Astrocyte (in vitro differentiated cells and primary cell): ENCODE measurements around the gene RGS9. TPM values are rescaled to one million over a fixed set of nuclear protein-coding genes. Genes with fewer than 3 reads are reported as not detected.

Experiments
- DNase-seq: peaks from one replicate; pipeline ENCODE4 v3.0.0-alpha.2; 2010; ENCODE audit warnings: low read depth
- FAIRE-seq: peaks from 2 replicates; lab custom pipeline; 2011; peaks lifted over from hg19 to GRCh38; lab: Jason Lieb, UNC
- H2AFZ ChIP-seq: 2 replicates; pipeline ENCODE4 v1.6.0; 2012; ENCODE audit warnings: low read depth, low read length, inconsistent platforms
- H3K27ac ChIP-seq: 2 replicates; pipeline ENCODE4 v1.5.1; 2011; ENCODE audit warnings: low read depth, low read length, inconsistent platforms
- H3K27me3 ChIP-seq: 2 replicates; pipeline ENCODE4 v1.6.0; 2011; ENCODE audit warnings: low read length, inconsistent platforms; ENCODE audit not compliant: insufficient read depth
- H3K36me3 ChIP-seq: 2 replicates; pipeline ENCODE4 v1.5.1; 2011; ENCODE audit warnings: low read length, inconsistent platforms; ENCODE audit not compliant: insufficient read depth
- H3K4me1 ChIP-seq: 2 replicates; pipeline ENCODE4 v1.5.1; 2011; ENCODE audit warnings: low read length, inconsistent platforms; ENCODE audit not compliant: insufficient read depth
- H3K4me2 ChIP-seq: 2 replicates; pipeline ENCODE4 v1.6.0; 2012; ENCODE audit warnings: low read length, inconsistent platforms
- H3K4me3 ChIP-seq: 2 replicates; pipeline ENCODE4 v1.5.1; 2011; ENCODE audit warnings: low read depth, mild to moderate bottlenecking, low read length, inconsistent platforms; ENCODE audit not compliant: insufficient read depth
- H3K79me2 ChIP-seq: 2 replicates; pipeline ENCODE4 v1.6.0; 2012; ENCODE audit warnings: mild to moderate bottlenecking, low read length, inconsistent platforms; ENCODE audit not compliant: insufficient read depth
- H3K9ac ChIP-seq: 2 replicates; pipeline ENCODE4 v1.6.0; 2012; ENCODE audit warnings: mild to moderate bottlenecking, low read length, inconsistent platforms
- H3K9me3 ChIP-seq: 2 replicates; pipeline ENCODE4 v1.5.1; 2012; ENCODE audit warnings: low read depth, mild to moderate bottlenecking, low read length, inconsistent platforms; ENCODE audit not compliant: insufficient read depth
- H4K20me1 ChIP-seq: 2 replicates; pipeline ENCODE4 v1.6.0; 2012; ENCODE audit warnings: low read length, inconsistent platforms; ENCODE audit not compliant: insufficient read depth
- H3K27ac Mint-ChIP-seq: one replicate; pipeline ENCODE4 v1.8.0; 2021; ENCODE audit warnings: mild to moderate bottlenecking, mixed read lengths; ENCODE audit not compliant: unreplicated experiment
- H3K27me3 Mint-ChIP-seq: one replicate; pipeline ENCODE4 v1.8.0; 2021; ENCODE audit warnings: low read depth, mixed read lengths; ENCODE audit not compliant: unreplicated experiment
- H3K36me3 Mint-ChIP-seq: one replicate; pipeline ENCODE4 v1.8.0; 2021; ENCODE audit warnings: low read depth, mixed read lengths; ENCODE audit not compliant: unreplicated experiment
- H3K4me1 Mint-ChIP-seq: one replicate; pipeline ENCODE4 v1.8.0; 2021; ENCODE audit warnings: low read depth, mixed read lengths; ENCODE audit not compliant: unreplicated experiment
- H3K4me3 Mint-ChIP-seq: one replicate; pipeline ENCODE4 v1.8.0; 2021; ENCODE audit warnings: mild to moderate bottlenecking, moderate library complexity, mixed read lengths; ENCODE audit not compliant: unreplicated experiment
- H3K9me3 Mint-ChIP-seq: one replicate; pipeline ENCODE4 v1.8.0; 2021; ENCODE audit warnings: mild to moderate bottlenecking, mixed read lengths; ENCODE audit not compliant: unreplicated experiment
- CTCF ChIP-seq: IDR thresholded peaks from 2 replicates; pipeline ENCODE4 v1.5.1; 2011; ENCODE audit warnings: low read depth, mild to moderate bottlenecking, inconsistent platforms, low read length, moderate library complexity; ENCODE audit not compliant: insufficient read depth
- EZH2 ChIP-seq: IDR thresholded peaks from 2 replicates; pipeline ENCODE4 v1.6.1; 2012; ENCODE audit warnings: mild to moderate bottlenecking, low read length, inconsistent platforms; ENCODE audit not compliant: insufficient read depth
- total RNA-seq: library from RNA; stranded (reverse); gene quantifications from 2 replicates; pipeline ENCODE4 v1.2.1, GENCODE V29; 2021

Gene RGS9
- total RNA-seq, 1 donor from 2014 or later: 9.4 TPM

DNA sequence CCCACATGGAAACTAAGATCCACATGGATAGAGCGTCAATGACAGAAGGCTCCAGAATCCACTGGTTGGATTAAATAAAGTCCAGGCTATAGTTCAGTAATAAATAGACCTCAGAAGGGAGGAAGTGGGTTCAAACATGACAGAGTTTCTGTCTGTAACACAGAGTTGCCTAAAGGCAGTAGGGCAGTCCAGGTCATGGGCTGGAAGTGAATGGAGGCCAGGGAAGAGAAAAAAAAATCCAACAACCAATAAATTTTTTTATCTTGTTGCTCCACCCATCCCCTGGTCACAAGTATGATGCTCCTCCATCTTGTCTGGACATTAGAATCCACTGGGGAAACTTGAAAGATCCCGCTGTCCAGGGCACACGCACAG is 92.4 kb downstream of the RGS9 start:
- H3K4me1 ChIP-seq: peaks cover 10% of the 10 kb centered on the region
- H3K27me3 Mint-ChIP-seq: peaks cover 7% of the 10 kb centered on the region
- no peak for FAIRE-seq
- no peak overlapping the region for H3K4me2 ChIP-seq
- no peaks in the 10 kb centered on the region for H4K20me1 ChIP-seq
- no peak overlapping the region for H3K4me3 Mint-ChIP-seq
- no peak overlapping the region for H3K27ac ChIP-seq
- H3K9ac ChIP-seq: no peak overlapping the region
- no peaks in the 10 kb centered on the region for H3K36me3 Mint-ChIP-seq
- no peak for TF ChIP-seq EZH2
- H3K9me3 ChIP-seq: no peaks in the 10 kb centered on the region
- peak overlapping the region; percentile 19 for H3K27ac Mint-ChIP-seq
- no peak for DNase-seq
- H2AFZ ChIP-seq: no peak overlapping the region
- no peaks in the 10 kb centered on the region for H3K79me2 ChIP-seq
- H3K27me3 ChIP-seq: peaks cover 10% of the 10 kb centered on the region
- peaks cover 18% of the 10 kb centered on the region for H3K4me1 Mint-ChIP-seq
- H3K9me3 Mint-ChIP-seq: peaks cover 2% of the 10 kb centered on the region
- H3K4me3 ChIP-seq: no peak overlapping the region
- H3K36me3 ChIP-seq: no peaks in the 10 kb centered on the region

DNA sequence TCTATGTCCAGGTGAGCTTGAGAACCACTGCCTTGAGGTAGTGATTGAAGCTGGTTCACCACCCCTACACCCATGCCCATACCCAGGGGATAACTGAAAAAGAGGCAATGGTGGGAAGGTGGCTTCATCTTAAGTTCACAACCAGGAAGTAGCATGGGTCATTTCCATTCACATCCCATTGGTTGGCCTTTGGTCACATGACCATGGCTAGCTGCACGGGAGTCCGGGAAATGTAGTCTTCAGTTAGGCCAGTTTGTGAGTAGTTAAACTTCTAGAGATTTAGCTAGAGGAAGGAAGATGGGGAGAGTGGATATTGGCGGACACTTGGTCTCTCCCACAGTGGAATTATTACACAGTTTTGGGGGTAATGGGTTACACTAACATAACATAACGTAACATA is 92.9 kb downstream of the RGS9 start:
- no peaks in the 10 kb centered on the region for H3K36me3 ChIP-seq
- no peak overlapping the region for H3K27ac ChIP-seq
- Mint-ChIP-seq H3K9me3 (peaks cover 2% of the 10 kb centered on the region), H3K36me3 (no peaks in the 10 kb centered on the region), H3K27me3 (peaks cover 7% of the 10 kb centered on the region), H3K4me3 (no peak overlapping the region), H3K4me1 (peaks cover 18% of the 10 kb centered on the region), H3K27ac (no peak overlapping the region)
- H3K4me1 ChIP-seq: peaks cover 10% of the 10 kb centered on the region
- H4K20me1 ChIP-seq: no peaks in the 10 kb centered on the region
- no peak overlapping the region for H2AFZ ChIP-seq
- no peak overlapping the region for H3K4me3 ChIP-seq
- H3K4me2 ChIP-seq: no peak overlapping the region
- H3K79me2 ChIP-seq: no peaks in the 10 kb centered on the region
- no peak for FAIRE-seq
- TF ChIP-seq EZH2: no peak
- TF ChIP-seq CTCF: no peak
- no peaks in the 10 kb centered on the region for H3K9me3 ChIP-seq
- H3K27me3 ChIP-seq: peaks cover 10% of the 10 kb centered on the region
- no peak for DNase-seq
- H3K9ac ChIP-seq: no peak overlapping the region

DNA sequence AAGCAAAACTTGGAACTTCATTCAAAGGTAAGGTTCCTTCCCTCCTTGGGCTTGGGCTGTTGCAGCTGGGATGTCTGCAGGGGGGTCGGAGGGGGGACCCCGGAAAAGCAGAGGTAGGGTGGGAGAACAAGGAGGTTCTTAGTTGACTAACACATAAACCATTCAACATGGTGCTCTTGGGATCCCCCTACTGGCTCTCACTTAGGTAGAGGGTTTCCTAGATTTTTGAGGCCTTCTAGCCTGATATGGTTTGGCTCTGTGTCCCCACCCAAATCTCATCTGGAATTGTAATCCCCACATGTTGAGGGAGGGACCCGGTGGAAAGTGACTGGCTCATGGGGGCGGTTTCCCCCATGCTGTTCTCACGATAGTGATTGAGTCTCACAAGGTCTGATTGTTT is 93.9 kb downstream of the RGS9 start:
- Histone ChIP-seq H4K20me1 (no peaks in the 10 kb centered on the region), H3K36me3 (no peaks in the 10 kb centered on the region), H3K9me3 (no peaks in the 10 kb centered on the region), H3K4me1 (peaks cover 10% of the 10 kb centered on the region), H3K4me2 (peak overlapping the region; percentile 27), H3K4me3 (no peak overlapping the region), H3K27ac (no peak overlapping the region), H3K27me3 (peaks cover 6% of the 10 kb centered on the region), H2AFZ (peak overlapping the region; percentile 12), H3K79me2 (no peaks in the 10 kb centered on the region), H3K9ac (no peak overlapping the region)
- no peak overlapping the region for H3K27ac Mint-ChIP-seq
- DNase-seq: no peak
- peaks cover 18% of the 10 kb centered on the region for H3K4me1 Mint-ChIP-seq
- H3K9me3 Mint-ChIP-seq: no peaks in the 10 kb centered on the region
- peaks cover 7% of the 10 kb centered on the region for H3K27me3 Mint-ChIP-seq
- no peak for TF ChIP-seq CTCF
- TF ChIP-seq EZH2: no peak
- no peak for FAIRE-seq
- H3K4me3 Mint-ChIP-seq: no peak overlapping the region
- no peaks in the 10 kb centered on the region for H3K36me3 Mint-ChIP-seq
